Spleen (tissue), 7 donors: ENCODE data around the gene PLB1.

Source experiments
- POLR2A ChIP-seq, 3 donors: fragments of 450-650 bp; IDR thresholded peaks; one replicate each; pipeline ENCODE4 v1.5.1; 2017; ENCODE audit warnings: antibody characterized with exemption in 3 of 3, mild to moderate bottlenecking in 1 of 3
- POLR2AphosphoS5 ChIP-seq, 3 donors: sonication (generic); formaldehyde crosslinking; IDR thresholded peaks; one replicate each; pipeline ENCODE4 v1.5.1; 2017; ENCODE audit warnings: antibody characterized with exemption in 3 of 3
- TF ChIP-seq, protein P1 (sequence below), 11 experiments: fragments of 200-600 bp in 7 of 11; fragments of 450-650 bp in 4 of 11; sonication (generic) in 4 of 11; IDR thresholded peaks in 8 of 11; conservative IDR thresholded peaks in 3 of 11; 1 replicate in 7 of 11; 2 replicates in 4 of 11; pipeline versions ENCODE4 v1.4.0 to v1.8.0; 2016 to 2021; ENCODE audit warnings: antibody characterized with exemption in 11 of 11, inconsistent platforms in 4 of 11, mild to moderate bottlenecking in 1 of 11
- donor health status: DM: no; HTN: no; CAD: no; lungs with moderate emphysema.
- donor health status: DM: no; HTN: no; CAD: no.
- donor health status: DM: no; HTN: no; CAD: no.

DNA sequence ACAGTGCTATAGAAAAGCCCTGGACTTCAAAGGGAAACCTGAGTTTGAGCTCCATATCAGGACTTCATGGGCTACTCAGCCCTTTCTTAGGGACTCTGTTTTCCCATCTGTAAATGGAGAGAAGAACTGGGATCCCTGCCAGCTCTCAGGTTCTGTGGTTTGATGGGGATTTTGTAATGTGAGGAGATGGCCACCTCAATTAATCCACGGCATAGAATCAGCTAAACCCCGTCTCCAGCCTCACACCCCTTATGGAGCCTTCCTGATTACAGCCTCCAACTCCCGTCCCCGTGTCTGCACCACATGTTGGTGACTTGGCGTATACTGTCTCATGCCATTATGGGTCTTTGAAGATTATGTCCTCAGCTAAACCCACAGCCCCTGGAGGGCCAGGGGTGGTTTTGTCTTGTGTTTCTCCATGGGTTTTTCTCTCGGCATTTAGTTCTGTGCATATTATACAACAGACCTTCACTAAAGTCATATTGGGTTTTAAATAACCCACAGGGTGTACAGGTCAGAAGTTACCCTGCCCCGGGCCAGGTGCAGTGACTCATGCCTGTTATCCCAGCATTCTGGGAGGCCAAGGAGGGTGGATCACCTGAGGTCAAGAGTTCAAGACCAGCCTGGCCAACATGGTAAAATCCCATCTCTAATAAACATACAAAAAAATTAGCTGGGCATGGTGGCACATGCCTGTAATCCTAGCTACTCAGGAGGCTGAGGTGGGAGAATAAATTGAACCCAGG lies 192.0 kb downstream of the PLB1 start:
- TF ChIP-seq POLR2AphosphoS5 (IDR thresholded peaks at IDR 0.05), result no peak
- TF ChIP-seq, protein P1, sequence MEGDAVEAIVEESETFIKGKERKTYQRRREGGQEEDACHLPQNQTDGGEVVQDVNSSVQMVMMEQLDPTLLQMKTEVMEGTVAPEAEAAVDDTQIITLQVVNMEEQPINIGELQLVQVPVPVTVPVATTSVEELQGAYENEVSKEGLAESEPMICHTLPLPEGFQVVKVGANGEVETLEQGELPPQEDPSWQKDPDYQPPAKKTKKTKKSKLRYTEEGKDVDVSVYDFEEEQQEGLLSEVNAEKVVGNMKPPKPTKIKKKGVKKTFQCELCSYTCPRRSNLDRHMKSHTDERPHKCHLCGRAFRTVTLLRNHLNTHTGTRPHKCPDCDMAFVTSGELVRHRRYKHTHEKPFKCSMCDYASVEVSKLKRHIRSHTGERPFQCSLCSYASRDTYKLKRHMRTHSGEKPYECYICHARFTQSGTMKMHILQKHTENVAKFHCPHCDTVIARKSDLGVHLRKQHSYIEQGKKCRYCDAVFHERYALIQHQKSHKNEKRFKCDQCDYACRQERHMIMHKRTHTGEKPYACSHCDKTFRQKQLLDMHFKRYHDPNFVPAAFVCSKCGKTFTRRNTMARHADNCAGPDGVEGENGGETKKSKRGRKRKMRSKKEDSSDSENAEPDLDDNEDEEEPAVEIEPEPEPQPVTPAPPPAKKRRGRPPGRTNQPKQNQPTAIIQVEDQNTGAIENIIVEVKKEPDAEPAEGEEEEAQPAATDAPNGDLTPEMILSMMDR (IDR thresholded peaks at IDR 0.05 in 8 of 11, conservative IDR thresholded peaks at IDR 0.05 in 3 of 11), result no peak
- TF ChIP-seq POLR2A (IDR thresholded peaks at IDR 0.05), result no peak
